ENCODE results near the gene IFNGR2.

Gene IFNGR2

DNA sequence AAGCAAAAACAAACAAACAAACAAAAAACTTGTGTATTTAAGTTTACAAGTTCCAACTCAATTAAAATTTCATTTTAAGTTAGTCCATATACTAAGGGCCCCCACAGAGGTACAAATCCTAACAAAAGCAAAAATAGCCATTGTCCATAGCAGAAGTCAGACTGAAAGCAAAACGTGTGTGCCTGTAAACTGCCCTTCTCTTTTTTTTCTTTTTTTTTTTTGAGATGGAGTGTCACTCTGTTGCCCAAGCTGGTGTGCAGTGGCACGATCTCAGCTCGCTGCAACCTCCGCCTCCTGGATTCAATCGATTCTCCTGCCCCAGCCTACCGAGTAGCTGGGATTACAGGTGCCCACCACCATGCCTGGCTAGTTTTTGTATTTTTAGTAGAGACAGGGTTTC lies 11.6 kb upstream of the IFNGR2 start:
- no peak for TF ChIP-seq CTCF (IDR thresholded peaks at IDR 0.05)

DNA sequence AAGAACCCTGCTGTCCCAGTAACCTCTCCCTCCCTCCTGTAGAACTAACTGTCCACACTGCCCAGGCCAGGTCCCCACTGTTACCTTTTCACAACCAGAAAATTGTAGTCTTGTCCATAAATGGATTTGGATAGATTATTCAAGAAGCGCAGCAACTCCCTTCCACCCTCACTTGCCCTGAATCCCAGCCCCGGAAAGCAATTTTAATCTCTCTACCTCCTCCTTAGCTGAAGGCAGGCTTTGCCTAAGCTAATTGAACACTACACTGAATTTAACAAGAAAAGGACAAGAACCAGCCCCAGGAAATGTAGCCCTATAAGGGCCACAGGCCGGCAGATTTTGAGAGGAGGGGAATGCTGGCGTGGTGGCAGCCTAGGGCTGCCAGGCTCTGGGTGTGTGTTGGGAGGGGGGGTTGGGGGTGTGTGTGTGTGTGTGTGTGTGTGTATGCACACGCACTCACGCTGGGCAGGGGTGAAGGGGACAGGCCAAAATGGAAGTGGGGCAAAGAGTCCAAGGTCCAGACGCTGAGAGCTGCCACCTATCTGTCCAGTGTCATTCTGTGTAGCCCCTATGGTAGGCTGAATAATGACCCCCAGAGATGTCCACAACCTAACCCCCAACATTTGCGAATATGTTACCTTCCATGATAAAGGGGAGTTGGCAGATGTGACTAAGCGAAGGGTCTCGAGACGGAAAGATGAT lies 10.8 kb upstream of the IFNGR2 start:
- TF ChIP-seq CTCF (IDR thresholded peaks at IDR 0.05) = no peak

DNA sequence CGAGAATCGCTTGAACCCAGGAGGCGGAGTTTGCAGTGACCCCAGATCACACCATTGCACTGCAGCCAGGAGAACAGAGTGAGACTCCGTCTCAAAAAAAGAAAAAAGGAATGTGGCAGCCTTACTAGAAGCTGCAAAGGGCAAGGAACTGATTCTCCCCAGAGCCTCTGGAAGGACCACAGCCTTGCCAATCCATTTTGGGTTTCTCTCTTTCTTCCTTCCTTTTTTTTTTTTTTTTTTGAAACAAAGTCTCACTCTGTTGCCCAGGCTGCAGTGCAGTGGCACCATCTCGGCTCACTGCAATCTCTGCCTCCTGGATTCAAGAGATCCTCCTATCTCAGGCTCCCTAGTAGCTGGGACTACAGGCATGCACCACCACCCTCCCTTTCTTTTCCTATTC lies 9.9 kb upstream of the IFNGR2 start:
- no peak for TF ChIP-seq CTCF (IDR thresholded peaks at IDR 0.05)

DNA sequence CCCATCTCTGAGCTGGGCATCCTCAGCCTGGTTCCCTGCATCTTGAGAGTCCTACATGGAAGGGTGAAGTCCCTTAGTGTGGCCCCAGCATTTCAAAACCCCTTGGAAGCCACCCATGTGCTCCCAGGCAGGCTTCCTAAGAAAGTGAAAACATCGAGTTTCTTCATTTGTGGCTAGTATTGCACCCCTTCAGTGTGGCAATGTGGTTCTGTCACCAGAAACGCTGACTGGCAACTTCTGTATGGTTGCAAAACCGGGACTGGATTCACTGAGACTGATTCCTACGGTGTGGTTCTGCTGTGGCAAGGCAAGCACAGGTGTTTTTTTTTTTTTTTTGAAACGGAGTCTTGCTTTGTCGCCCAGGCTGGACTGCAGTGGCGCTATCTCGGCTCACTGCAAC lies 9.0 kb upstream of the IFNGR2 start:
- no peak for TF ChIP-seq CTCF (IDR thresholded peaks at IDR 0.05)

- no peak for TF ChIP-seq CTCF (IDR thresholded peaks at IDR 0.05)
These were observed 7.3 kb upstream of the IFNGR2 start for GRCh38 chr21:33395891-33396331.

GRCh38 chr21:33396436-33396835 lies 6.8 kb upstream of the IFNGR2 start:
- TF ChIP-seq CTCF (IDR thresholded peaks at IDR 0.05) = no peak

- TF ChIP-seq CTCF (IDR thresholded peaks at IDR 0.05) = no peak
These were observed 6.3 kb upstream of the IFNGR2 start for GRCh38 chr21:33396951-33397350.

DNA sequence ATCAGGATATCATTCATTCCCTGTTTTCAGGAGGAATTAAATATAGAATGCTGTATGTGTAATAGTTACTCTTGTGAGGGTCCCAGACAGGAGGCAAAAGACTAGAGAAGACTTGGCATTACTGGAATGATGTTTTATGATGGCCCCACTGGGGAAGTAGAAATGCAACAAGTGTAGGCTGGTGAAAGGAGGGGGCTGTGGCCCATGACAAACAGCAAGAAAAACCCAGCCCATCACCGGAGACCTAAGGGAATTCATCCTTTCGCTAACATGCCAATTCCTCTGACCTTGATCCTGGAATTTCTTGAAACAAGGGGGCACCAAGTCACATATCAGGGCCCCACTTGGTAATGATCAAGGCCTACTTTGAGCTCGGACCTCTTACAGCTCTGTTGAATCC lies 5.5 kb upstream of the IFNGR2 start:
- TF ChIP-seq CTCF (IDR thresholded peaks at IDR 0.05) = no peak

Data from LNCAP (cell line).